H1 (cell line): ENCODE results near the gene OBSL1. TPM values are rescaled to one million over a fixed set of nuclear protein-coding genes. Genes with fewer than 3 reads are reported as not detected.

Experiments used
- CTCF ChIA-PET: fragments of 300-600 bp; sonication (Branson Sonifier 250); formaldehyde crosslinking; loops from one replicate; lab custom pipeline; 2021; ENCODE audit not compliant: partially characterized antibody; lab: Charles Lee
- POLR2A ChIA-PET: fragments of 300-600 bp; sonication (Branson Sonifier 250); formaldehyde crosslinking; loops from one replicate; lab custom pipeline; 2021; ENCODE audit warnings: inconsistent platforms; ENCODE audit not compliant: partially characterized antibody; lab: Charles Lee
- DNase-seq, 2 experiments: peaks; one replicate each; pipeline versions ENCODE4 v3.0.0 to v3.0.0-alpha.2; 2010 to 2022; ENCODE audit warnings: low spot score in 2 of 2, low read depth in 1 of 2, mixed read lengths in 1 of 2
- FAIRE-seq: peaks from 2 replicates; lab custom pipeline; 2011; peaks lifted over from hg19 to GRCh38; lab: Jason Lieb, UNC
- H2AFZ ChIP-seq: 2 replicates; pipeline ENCODE4 v1.8.1; 2012; ENCODE audit warnings: low read length, inconsistent platforms
- H2AK5ac ChIP-seq: 2 replicates; pipeline ENCODE4 v1.6.1; 2013; ENCODE audit warnings: low read depth, low read length
- H2BK120ac ChIP-seq: replicated peaks from 2 replicates; pipeline ENCODE3; 2013; ENCODE audit warnings: low read depth, low read length, inconsistent platforms
- H2BK12ac ChIP-seq: 2 replicates; pipeline ENCODE4 v1.6.1; 2013; ENCODE audit warnings: low read depth, low read length
- H2BK15ac ChIP-seq: 2 replicates; pipeline ENCODE4 v1.6.1; 2013; ENCODE audit warnings: low read length
- H2BK20ac ChIP-seq: 2 replicates; pipeline ENCODE4 v1.6.1; 2013; ENCODE audit warnings: low read length
- H2BK5ac ChIP-seq: 2 replicates; pipeline ENCODE4 v1.6.1; 2013; ENCODE audit warnings: low read depth, low read length
- H3K14ac ChIP-seq: 2 replicates; pipeline ENCODE4 v1.6.1; 2013; ENCODE audit warnings: inconsistent platforms; ENCODE audit not compliant: insufficient read length
- H3K18ac ChIP-seq: 2 replicates; pipeline ENCODE4 v1.6.1; 2013; ENCODE audit warnings: low read length; ENCODE audit errors: extremely low read depth
- H3K23ac ChIP-seq: 2 replicates; pipeline ENCODE4 v1.6.1; 2013; ENCODE audit warnings: inconsistent platforms; ENCODE audit not compliant: insufficient read length
- H3K23me2 ChIP-seq: 2 replicates; pipeline ENCODE4 v1.6.1; 2013; ENCODE audit warnings: low read depth, low read length
- H3K27ac ChIP-seq: 2 replicates; pipeline ENCODE4 v1.6.1; 2011; ENCODE audit warnings: low read depth, low read length, inconsistent platforms
- H3K27me3 ChIP-seq, 4 experiments: replicated peaks in 1 of 4; 1 replicate in 1 of 4; 2 replicates in 3 of 4; pipeline versions ENCODE4 v1.6.1 to v1.8.1; 2011 to 2013; ENCODE audit warnings: low read length in 3 of 4, mild to moderate bottlenecking in 3 of 4, inconsistent platforms in 2 of 4, mixed read lengths in 2 of 4, moderate library complexity in 1 of 4; ENCODE audit not compliant: control insufficient read depth in 3 of 4, insufficient read depth in 3 of 4; ENCODE audit errors: extremely low read depth in 1 of 4
- H3K36me3 ChIP-seq, 4 experiments: 2 replicates each; pipeline versions ENCODE4 v1.6.1 to v1.8.1; 2011 to 2013; ENCODE audit warnings: mild to moderate bottlenecking in 4 of 4, low read length in 3 of 4, moderate library complexity in 2 of 4, control low read depth in 1 of 4, inconsistent platforms in 1 of 4; ENCODE audit not compliant: insufficient read depth in 4 of 4, control insufficient read depth in 2 of 4
- H3K4ac ChIP-seq: replicated peaks from 2 replicates; pipeline ENCODE3; 2013; ENCODE audit warnings: low read length, low read depth, mixed read lengths, inconsistent platforms; ENCODE audit not compliant: insufficient read length
- H3K4me1 ChIP-seq, 4 experiments: replicated peaks in 1 of 4; 1 replicate in 1 of 4; 2 replicates in 3 of 4; pipeline versions ENCODE4 v1.6.1 to v1.8.1; 2011 to 2013; ENCODE audit warnings: low read length in 3 of 4, inconsistent platforms in 2 of 4, mixed read lengths in 1 of 4; ENCODE audit not compliant: insufficient read depth in 4 of 4, control insufficient read depth in 3 of 4
- H3K4me2 ChIP-seq, 2 experiments: 2 replicates each; pipeline versions ENCODE4 v1.6.1 to v1.8.1; 2011 to 2013; ENCODE audit warnings: low read depth in 2 of 2, low read length in 2 of 2, control low read depth in 1 of 2, inconsistent platforms in 1 of 2, mild to moderate bottlenecking in 1 of 2; ENCODE audit not compliant: insufficient read depth in 1 of 2
- H3K4me3 ChIP-seq, 4 experiments: fragments of 200-600, 300-600 bp in 1 of 4; sonication (generic), shearing (Covaris generic), sonication (Bioruptor Twin) in 1 of 4; 2 replicates each; pipeline versions ENCODE4 v1.5.1 to v1.8.1; 2011 to 2016; ENCODE audit warnings: low read length in 4 of 4, low read depth in 3 of 4, control low read depth in 2 of 4, inconsistent platforms in 2 of 4, mild to moderate bottlenecking in 2 of 4, mixed read lengths in 1 of 4, moderate library complexity in 1 of 4; ENCODE audit not compliant: insufficient read depth in 2 of 4; ENCODE audit errors: extremely low read depth in 1 of 4
- H3K56ac ChIP-seq: replicated peaks from 2 replicates; pipeline ENCODE3; 2013; ENCODE audit warnings: low read depth, mild to moderate bottlenecking, mixed read lengths, low read length, inconsistent platforms; ENCODE audit not compliant: insufficient read length
- H3K79me1 ChIP-seq: 2 replicates; pipeline ENCODE4 v1.6.1; 2013; ENCODE audit warnings: low read depth, low read length, control low read depth
- H3K79me2 ChIP-seq, 2 experiments: 2 replicates each; pipeline versions ENCODE4 v1.6.1 to v1.8.1; 2012 to 2013; ENCODE audit warnings: low read length in 2 of 2, mild to moderate bottlenecking in 2 of 2, inconsistent platforms in 1 of 2; ENCODE audit not compliant: insufficient read depth in 2 of 2, control insufficient read depth in 1 of 2
- H3K9ac ChIP-seq, 4 experiments: replicated peaks in 1 of 4; 1 replicate in 1 of 4; 2 replicates in 3 of 4; pipeline versions ENCODE4 v1.6.1 to v1.8.1; 2011 to 2013; ENCODE audit warnings: low read depth in 3 of 4, low read length in 3 of 4, control low read depth in 2 of 4, mild to moderate bottlenecking in 2 of 4, moderate library complexity in 2 of 4, inconsistent platforms in 1 of 4; ENCODE audit errors: extremely low read depth in 1 of 4
- H3K9me3 ChIP-seq, 2 experiments: 2 replicates each; pipeline versions ENCODE4 v1.6.1 to v1.8.1; 2012 to 2013; ENCODE audit warnings: mild to moderate bottlenecking in 2 of 2, moderate library complexity in 2 of 2, control low read depth in 1 of 2, inconsistent platforms in 1 of 2, low read depth in 1 of 2, low read length in 1 of 2, mixed read lengths in 1 of 2; ENCODE audit not compliant: insufficient read depth in 2 of 2
- H4K20me1 ChIP-seq, 2 experiments: replicated peaks in 1 of 2; 2 replicates each; pipeline versions ENCODE3 to v1.8.1; 2011 to 2013; ENCODE audit warnings: inconsistent platforms in 2 of 2, low read length in 2 of 2, mild to moderate bottlenecking in 1 of 2; ENCODE audit not compliant: insufficient read depth in 2 of 2, control insufficient read depth in 1 of 2
- H4K5ac ChIP-seq: 2 replicates; pipeline ENCODE4 v1.6.1; 2013; ENCODE audit warnings: low read length, low read depth, mixed read lengths, inconsistent platforms; ENCODE audit not compliant: insufficient read length
- H4K8ac ChIP-seq: 2 replicates; pipeline ENCODE4 v1.8.0; 2013; ENCODE audit warnings: mild to moderate bottlenecking, moderate library complexity, low read length, inconsistent platforms; ENCODE audit not compliant: insufficient read depth; ENCODE audit errors: extremely low read depth
- H4K91ac ChIP-seq: replicated peaks from 2 replicates; pipeline ENCODE3; 2013; ENCODE audit warnings: low read length, mixed read lengths, inconsistent platforms; ENCODE audit not compliant: insufficient read length
- ATF3 ChIP-seq: IDR thresholded peaks from 2 replicates; pipeline ENCODE4 v1.6.1; 2011; ENCODE audit warnings: low read depth, mild to moderate bottlenecking, low read length; ENCODE audit not compliant: insufficient read depth
- BRCA1 ChIP-seq: IDR thresholded peaks from 2 replicates; pipeline ENCODE4 v1.6.1; 2012; ENCODE audit warnings: low read depth, low read length, improper control_type of control experiment
- E2F6 ChIP-seq: IDR thresholded peaks from 2 replicates; pipeline ENCODE4 v1.6.1; 2012; ENCODE audit warnings: inconsistent platforms
- JUN ChIP-seq: IDR thresholded peaks from 2 replicates; pipeline ENCODE4 v1.6.1; 2011; ENCODE audit warnings: low read depth, mild to moderate bottlenecking, improper control_type of control experiment, low read length
- KDM1A ChIP-seq: fragments of 200-600, 300-600 bp; sonication (generic); IDR thresholded peaks from 2 replicates; pipeline ENCODE4 v1.7.1; 2016; ENCODE audit warnings: mild to moderate bottlenecking, low read length, borderline replicate concordance
- SUZ12 ChIP-seq: fragments of 200-600 bp; sonication (generic); IDR thresholded peaks from 2 replicates; pipeline ENCODE4 v1.6.1; 2012; ENCODE audit warnings: mild to moderate bottlenecking, inconsistent platforms, low read length, moderate library complexity, mixed read lengths
- TCF12 ChIP-seq: IDR thresholded peaks from 2 replicates; pipeline ENCODE4 v1.6.1; 2011; ENCODE audit warnings: low read depth, mild to moderate bottlenecking, low read length
- WGBS, 2 experiments: shearing (Covaris generic) in 1 of 2; methylation state at CpG; one replicate each; pipeline versions ENCODE4 v1.1.6 to v1.1.7; 2013 to 2015; ENCODE audit warnings: low lambda C conversion rate in 2 of 2, mixed read lengths in 2 of 2, inconsistent platforms in 1 of 2, low coverage in 1 of 2, missing lambda C conversion rate in 1 of 2; ENCODE audit not compliant: insufficient replicate concordance in 2 of 2, insufficient coverage in 1 of 2, insufficient read length in 1 of 2; ENCODE audit errors: extremely low coverage in 1 of 2, missing lambda C conversion rate in 1 of 2; 5-methylcytosine and 5-hydroxymethylcytosine counted together
- polyA plus RNA-seq, 7 experiments: library from polyadenylated mRNA; depleted of rRNA in 3 of 7; stranded (reverse) in 5 of 7; unstranded in 2 of 7; fragments of >200 nt in 5 of 7; fragments of 200-250 nt in 2 of 7; gene quantifications; 1 replicate in 5 of 7; 2 replicates in 1 of 7; 4 replicates in 1 of 7; pipeline versions ENCODE4 v1.2.1 to v1.2.3, GENCODE V29; 2011 to 2013; ENCODE audit warnings: missing spikeins in 2 of 7, mixed read lengths in 2 of 7
- total RNA-seq: library from RNA; stranded (reverse); fragmentation: NEBNext Ultra II Directional; extraction: Animal tissue kit (Norgen Biotek cat#: 25700); gene quantifications from 2 replicates; pipeline ENCODE4 v1.2.1, GENCODE V29; 2021

Gene OBSL1
- total and polyA plus RNA-seq, 2 of the 8 experiments (the other 6 are each of a cell fraction or from before 2014, with no cell fraction given): 116 to 127 TPM

GRCh38 chr2:219611866-219612576 is 40.7 kb upstream of the OBSL1 start:
- H3K14ac ChIP-seq: no peak overlapping the region
- no peaks in the 10 kb centered on the region; a peak in 1 of 7 replicates for H3K4me1 ChIP-seq
- WGBS, 2 experiments: 79% methylated on average over 12 of the region's 12 CpGs; no CpG with 5 or more reads in 1 of the 2 experiments
- TF ChIP-seq SUZ12 (no peak), ATF3 (no peak), JUN (no peak), TCF12 (no peak), BRCA1 (no peak), E2F6 (no peak), KDM1A (no peak)
- no peak overlapping the region for H3K56ac ChIP-seq
- H3K27ac ChIP-seq: no peak overlapping the region
- H3K4me2 ChIP-seq: no peak overlapping the region
- FAIRE-seq (no peak), DNase-seq (no peak)
- peaks cover 0 to 3% of the 10 kb centered on the region in 2 experiments for H4K20me1 ChIP-seq
- H2BK120ac ChIP-seq: no peak overlapping the region
- no peak overlapping the region for H2BK20ac ChIP-seq
- H2BK5ac ChIP-seq: no peak overlapping the region; the same call in 1 of the 2 replicates
- no peak overlapping the region for H2BK15ac ChIP-seq
- H2AK5ac ChIP-seq: no peak overlapping the region
- no peak overlapping the region for H4K8ac ChIP-seq
- no peak overlapping the region for H4K91ac ChIP-seq
- H3K4ac ChIP-seq: no peak overlapping the region
- peaks cover 0 to 6% (median 2%) of the 10 kb centered on the region in 4 experiments; a peak in 5 of 8 replicates for H3K36me3 ChIP-seq
- no peak overlapping the region for H4K5ac ChIP-seq
- H2BK12ac ChIP-seq: no peak overlapping the region
- H3K79me1 ChIP-seq: no peaks in the 10 kb centered on the region; the same call in 1 of the 2 replicates
- no peak overlapping the region for H2AFZ ChIP-seq
- H3K18ac ChIP-seq: no peak overlapping the region
- ChIA-PET CTCF (interaction anchor here (0.7 to 18.7 kb wide), 8 partner anchors 9 to 117 kb away, joined by 3 to 356 read pairs (median 4); partner anchors contain the start of gene SLC4A3), POLR2A (interaction anchor here (0.7 to 2.1 kb wide), 9 partner anchors 8 to 61 kb away, joined by 3 to 6 read pairs (median 4); partner anchors contain the start of genes INHA, OBSL1 and STK11IP)
- H3K27me3 ChIP-seq: no peaks in the 10 kb centered on the region
- H3K79me2 ChIP-seq: no peaks in the 10 kb centered on the region
- H3K9me3 ChIP-seq: no peaks in the 10 kb centered on the region
- H3K23ac ChIP-seq: no peak overlapping the region
- no peak overlapping the region for H3K4me3 ChIP-seq
- no peaks in the 10 kb centered on the region for H3K23me2 ChIP-seq
- no peak overlapping the region for H3K9ac ChIP-seq
